ENCODE measurements around the gene CDC42EP1.
A peak's percentile ranks its signal among the peaks of the same experiment; 100 is the strongest.
"Not testable (repeated sequence)": the region's sequence is repeated elsewhere in the genome, so short reads cannot be mapped to it uniquely, and the experiment has no call there.

Gene CDC42EP1

GRCh38 chr22:37559901-37560607 is at the start of gene CDC42EP1:
TSS of gene CDC42EP1 (plus strand) at chr22:37560480. CDS start at chr22:37566350, 5,870 bp downstream.
- no peak for DNase-seq

- no peak for DNase-seq
Measured at GRCh38 chr22:37511395-37512104, 48.7 kb upstream of the CDC42EP1 start.

- DNase-seq = no peak
Measured at GRCh38 chr22:37514526-37515051, 45.7 kb upstream of the CDC42EP1 start.

GRCh38 chr22:37515901-37516300 is 44.4 kb upstream of the CDC42EP1 start:
- no peak for DNase-seq

- no peak for DNase-seq
Measured at GRCh38 chr22:37516456-37516855, 43.8 kb upstream of the CDC42EP1 start.

- no peak for DNase-seq
Measured at GRCh38 chr22:37517826-37518450, 42.3 kb upstream of the CDC42EP1 start.

GRCh38 chr22:37518509-37519267 is 41.6 kb upstream of the CDC42EP1 start:
- peak; percentile 25 for DNase-seq

- peak; percentile 69 for DNase-seq
Measured at GRCh38 chr22:37519268-37520195, 40.7 kb upstream of the CDC42EP1 start, which contains the start of gene CARD10. TSS of gene CARD10 (minus strand) at chr22:37519415. CDS start at chr22:37519200, 215 bp downstream.

- DNase-seq = no peak
Measured at GRCh38 chr22:37520776-37521191, 39.5 kb upstream of the CDC42EP1 start.

- DNase-seq = peak; percentile 26
Measured at GRCh38 chr22:37521236-37521739, 39.0 kb upstream of the CDC42EP1 start.

GRCh38 chr22:37522482-37522881 is 37.8 kb upstream of the CDC42EP1 start:
- no peak for DNase-seq

- no peak for DNase-seq
Measured at GRCh38 chr22:37525073-37525745, 35.1 kb upstream of the CDC42EP1 start.

GRCh38 chr22:37525746-37526350 is 34.4 kb upstream of the CDC42EP1 start:
- no peak for DNase-seq

- no peak for DNase-seq
Measured at GRCh38 chr22:37526376-37526775, 33.9 kb upstream of the CDC42EP1 start.

- DNase-seq = not testable (repeated sequence)
Measured at GRCh38 chr22:37527081-37527752, 33.1 kb upstream of the CDC42EP1 start.

GRCh38 chr22:37527952-37528351 is 32.3 kb upstream of the CDC42EP1 start:
- not testable (repeated sequence) for DNase-seq

GRCh38 chr22:37529652-37530345 is 30.5 kb upstream of the CDC42EP1 start:
- DNase-seq = peak; percentile 70

- DNase-seq = peak; percentile 38
Measured at GRCh38 chr22:37533995-37534394, 26.3 kb upstream of the CDC42EP1 start.

GRCh38 chr22:37534445-37534844 is 25.8 kb upstream of the CDC42EP1 start:
- no peak for DNase-seq
